Middle frontal gyrus (tissue), 1 donor: ENCODE measurements around the gene SNAPC4.

ENCODE experiments used
- DNase-seq: peaks from one replicate; pipeline ENCODE4 v3.0.0-alpha.2; 2015; ENCODE audit warnings: low spot score; ENCODE audit errors: extremely low spot score

SNAPC4 gene, protein sequence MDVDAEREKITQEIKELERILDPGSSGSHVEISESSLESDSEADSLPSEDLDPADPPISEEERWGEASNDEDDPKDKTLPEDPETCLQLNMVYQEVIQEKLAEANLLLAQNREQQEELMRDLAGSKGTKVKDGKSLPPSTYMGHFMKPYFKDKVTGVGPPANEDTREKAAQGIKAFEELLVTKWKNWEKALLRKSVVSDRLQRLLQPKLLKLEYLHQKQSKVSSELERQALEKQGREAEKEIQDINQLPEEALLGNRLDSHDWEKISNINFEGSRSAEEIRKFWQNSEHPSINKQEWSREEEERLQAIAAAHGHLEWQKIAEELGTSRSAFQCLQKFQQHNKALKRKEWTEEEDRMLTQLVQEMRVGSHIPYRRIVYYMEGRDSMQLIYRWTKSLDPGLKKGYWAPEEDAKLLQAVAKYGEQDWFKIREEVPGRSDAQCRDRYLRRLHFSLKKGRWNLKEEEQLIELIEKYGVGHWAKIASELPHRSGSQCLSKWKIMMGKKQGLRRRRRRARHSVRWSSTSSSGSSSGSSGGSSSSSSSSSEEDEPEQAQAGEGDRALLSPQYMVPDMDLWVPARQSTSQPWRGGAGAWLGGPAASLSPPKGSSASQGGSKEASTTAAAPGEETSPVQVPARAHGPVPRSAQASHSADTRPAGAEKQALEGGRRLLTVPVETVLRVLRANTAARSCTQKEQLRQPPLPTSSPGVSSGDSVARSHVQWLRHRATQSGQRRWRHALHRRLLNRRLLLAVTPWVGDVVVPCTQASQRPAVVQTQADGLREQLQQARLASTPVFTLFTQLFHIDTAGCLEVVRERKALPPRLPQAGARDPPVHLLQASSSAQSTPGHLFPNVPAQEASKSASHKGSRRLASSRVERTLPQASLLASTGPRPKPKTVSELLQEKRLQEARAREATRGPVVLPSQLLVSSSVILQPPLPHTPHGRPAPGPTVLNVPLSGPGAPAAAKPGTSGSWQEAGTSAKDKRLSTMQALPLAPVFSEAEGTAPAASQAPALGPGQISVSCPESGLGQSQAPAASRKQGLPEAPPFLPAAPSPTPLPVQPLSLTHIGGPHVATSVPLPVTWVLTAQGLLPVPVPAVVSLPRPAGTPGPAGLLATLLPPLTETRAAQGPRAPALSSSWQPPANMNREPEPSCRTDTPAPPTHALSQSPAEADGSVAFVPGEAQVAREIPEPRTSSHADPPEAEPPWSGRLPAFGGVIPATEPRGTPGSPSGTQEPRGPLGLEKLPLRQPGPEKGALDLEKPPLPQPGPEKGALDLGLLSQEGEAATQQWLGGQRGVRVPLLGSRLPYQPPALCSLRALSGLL (N-terminal part only)

GRCh38 chr9:136400038-136400834, at the start of gene SNAPC4:
Gene SNAPC4, minus strand, starts transcription at chr9:136400170. Its CDS starts 1,742 bp downstream, at chr9:136398428.
- peak; percentile 77 for DNase-seq

GRCh38 chr9:136448655-136449054, 48.7 kb upstream of the SNAPC4 start:
- DNase-seq, result no peak

GRCh38 chr9:136447173-136447778, 47.3 kb upstream of the SNAPC4 start:
- no peak for DNase-seq

DNA sequence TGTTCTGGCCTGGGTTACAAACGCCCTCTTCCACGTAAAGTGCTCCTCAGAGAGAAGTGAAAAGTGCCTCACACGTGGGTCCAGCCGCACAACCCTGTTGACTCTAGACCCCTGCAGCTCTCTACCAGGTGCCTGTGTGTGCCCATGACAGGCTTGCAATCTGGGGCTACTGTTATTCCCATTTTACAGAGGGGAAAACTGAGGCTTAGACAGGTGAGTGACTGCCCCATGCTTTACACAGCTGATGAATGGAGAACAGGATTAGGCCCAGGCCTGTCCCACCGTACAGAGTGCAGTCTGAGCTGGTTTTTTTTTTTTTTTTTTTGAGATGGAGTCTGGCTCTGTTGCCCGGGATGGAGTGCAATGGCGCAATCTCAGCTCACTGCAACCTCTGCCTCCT, 45.8 kb upstream of the SNAPC4 start:
- DNase-seq, result no peak

DNA sequence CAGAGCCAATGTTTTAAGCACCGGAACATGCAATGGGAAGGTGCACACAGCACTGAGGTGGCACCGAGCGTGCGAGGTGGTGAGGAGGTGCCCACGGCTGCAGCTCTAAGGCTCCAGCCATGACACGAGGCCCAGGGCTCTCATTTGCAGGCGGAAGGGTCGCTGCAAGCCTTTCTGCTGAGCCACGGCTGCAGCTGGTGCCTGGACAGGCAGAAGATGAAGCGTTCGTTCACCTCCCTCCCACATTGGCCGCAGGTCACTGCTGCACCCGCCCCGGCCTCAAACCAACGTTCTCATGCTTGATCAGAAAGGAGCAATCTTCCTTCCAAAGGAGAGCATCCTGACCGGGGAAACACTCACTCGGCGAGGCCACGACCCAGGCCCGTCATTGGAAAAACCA, 44.1 kb upstream of the SNAPC4 start:
- DNase-seq, result no peak

- DNase-seq, result no peak
Observed at GRCh38 chr9:136443687-136444086, 43.7 kb upstream of the SNAPC4 start.

DNA sequence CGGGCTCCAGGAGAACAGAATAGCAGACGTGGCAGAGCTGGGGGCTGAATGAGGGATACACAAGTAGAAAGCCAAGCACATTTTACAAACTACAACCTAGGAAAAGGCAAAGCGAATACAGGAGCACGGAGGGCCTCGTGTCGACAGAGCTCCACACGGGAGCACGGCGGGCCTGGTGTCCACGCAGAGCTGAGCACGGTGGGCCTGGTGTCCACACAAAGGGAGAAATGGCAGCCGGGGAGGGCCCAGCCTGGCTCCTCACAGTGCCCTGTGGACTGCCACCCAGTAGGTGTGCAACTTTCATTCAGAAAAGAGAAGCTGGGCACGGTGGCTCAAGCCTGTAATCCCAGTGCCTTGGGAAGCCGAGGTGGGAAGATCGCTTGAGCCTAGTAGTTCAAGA, 43.1 kb upstream of the SNAPC4 start:
- DNase-seq, result no peak

DNA sequence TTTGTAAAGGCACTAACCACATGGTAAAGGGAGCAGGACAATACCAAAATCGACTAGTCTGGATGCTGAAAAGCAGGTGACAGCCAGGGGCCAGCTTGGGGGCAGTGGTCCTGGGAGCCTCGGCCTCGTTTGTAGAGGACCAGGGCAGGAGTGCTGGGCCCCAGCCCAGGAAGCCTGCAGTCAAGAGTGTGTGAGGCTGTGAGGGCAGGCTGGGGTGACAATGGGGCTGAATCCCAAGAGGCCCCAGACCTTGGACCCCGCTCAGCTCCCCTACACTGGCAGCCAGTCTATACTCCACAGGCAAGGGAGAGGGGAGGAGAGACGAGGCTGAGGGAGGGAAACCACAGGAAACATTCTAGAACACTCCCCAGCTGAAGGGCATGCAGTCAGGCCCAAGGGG, 42.3 kb upstream of the SNAPC4 start:
- DNase-seq, result no peak

GRCh38 chr9:136441681-136442245, 41.8 kb upstream of the SNAPC4 start:
- no peak for DNase-seq

DNA sequence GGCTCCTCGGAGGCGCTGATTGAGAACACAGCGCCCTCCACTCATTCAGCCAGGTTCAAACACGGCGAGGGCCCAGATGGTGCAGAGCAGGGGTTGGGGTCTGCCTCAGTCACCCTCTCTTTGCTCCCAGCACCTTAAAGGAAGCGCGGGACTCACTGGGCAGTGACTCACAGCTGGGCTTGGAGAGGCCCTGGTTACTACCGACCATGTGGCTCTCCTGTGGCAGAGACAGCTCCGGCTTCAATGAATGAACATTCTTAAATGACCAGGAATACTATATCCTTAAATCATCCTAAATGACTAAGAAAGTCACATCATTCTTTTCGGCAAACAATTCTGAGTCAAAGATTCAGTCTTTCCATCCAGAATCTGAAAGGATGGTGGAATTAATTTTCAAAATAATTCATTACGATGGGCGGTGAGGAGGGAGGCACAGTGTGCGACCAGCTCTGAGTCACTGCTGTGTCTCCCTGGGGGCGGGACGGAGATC, 41.3 kb upstream of the SNAPC4 start:
- DNase-seq, result no peak

DNA sequence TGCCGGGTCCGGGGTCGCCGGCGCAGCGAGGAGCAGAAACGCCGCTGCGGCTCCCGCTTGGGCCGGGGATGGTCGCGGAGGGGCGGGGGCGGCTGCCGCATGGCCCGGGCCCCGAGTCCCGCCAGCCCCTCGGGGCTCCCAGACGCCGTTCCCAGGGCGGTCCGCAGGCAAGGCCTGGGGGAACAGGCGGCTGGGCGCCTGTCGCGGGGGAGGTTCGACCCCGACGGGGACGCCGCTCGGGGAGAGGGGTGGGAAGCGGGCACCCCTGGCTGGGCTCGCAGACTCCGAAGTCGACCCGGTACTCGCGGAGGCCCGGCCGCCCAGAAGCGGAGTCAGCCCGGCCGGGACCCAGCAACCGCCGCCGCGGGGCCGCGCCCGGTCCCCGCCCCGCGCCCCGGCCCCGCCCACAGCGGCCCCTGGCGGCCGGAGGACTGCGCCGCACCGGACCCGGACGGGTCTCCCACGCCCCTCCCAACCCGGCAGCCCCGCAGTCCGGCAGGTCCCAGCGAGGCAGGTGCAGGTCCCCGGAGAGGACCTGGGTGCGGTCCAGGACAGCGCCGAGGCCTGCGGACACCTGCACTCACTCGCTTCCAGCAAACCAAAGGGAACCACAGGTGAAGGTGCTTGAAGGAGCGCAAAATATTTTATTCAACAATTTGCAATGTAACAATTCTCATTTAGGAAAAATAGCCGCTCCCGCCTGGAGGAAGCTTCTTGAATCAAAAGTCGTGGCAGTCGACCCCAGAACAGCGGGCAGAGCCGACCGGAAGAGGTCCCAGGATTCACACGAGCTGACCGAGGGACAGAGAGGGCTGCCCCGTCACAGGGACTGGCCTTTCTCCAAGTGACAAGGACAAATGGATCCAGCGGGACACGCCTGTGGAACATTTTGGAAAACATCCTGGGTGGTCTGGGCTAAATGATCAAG, 39.8 kb upstream of the SNAPC4 start, which contains the start of gene INPP5E:
TSS of gene INPP5E (minus strand) at position 365 of the 928 bp plus-strand sequence. CDS start 426 bp downstream, outside the sequence.
- DNase-seq, result no peak

- no peak for DNase-seq
Observed at GRCh38 chr9:136438548-136439480, 38.8 kb upstream of the SNAPC4 start.

DNA sequence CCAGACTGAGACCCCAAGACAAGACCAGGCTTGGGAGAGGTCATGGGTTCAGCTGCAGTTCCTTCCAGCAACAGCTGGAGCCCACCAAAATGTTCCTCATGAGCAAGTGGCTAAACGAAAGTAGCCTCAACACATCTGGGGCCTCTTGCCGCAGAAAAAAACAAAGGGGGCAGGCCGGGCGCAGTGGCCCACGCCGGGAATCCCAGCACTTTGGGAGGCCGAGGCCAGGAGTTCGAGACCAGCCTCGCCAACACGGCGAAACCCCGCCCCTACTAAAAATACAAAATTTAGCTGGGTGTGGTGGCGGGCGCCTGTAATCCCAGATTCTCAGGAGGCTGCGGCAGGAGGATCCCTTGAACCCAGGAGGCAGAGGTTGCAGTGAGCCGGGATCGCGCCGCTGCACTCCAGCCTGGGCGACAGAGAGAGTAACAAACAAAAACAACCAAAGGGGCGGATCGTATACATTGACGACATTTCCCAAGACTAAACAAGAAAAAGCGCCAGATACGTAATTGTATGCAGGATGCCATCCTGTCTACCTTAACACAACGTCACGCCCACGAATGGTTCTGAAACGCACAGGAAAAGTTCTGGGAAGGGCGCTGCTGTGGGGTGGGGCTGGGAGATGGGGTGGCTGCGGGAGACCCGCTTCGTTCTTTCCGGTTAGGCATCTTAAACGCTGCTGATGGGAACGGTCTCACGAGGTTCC, 38.0 kb upstream of the SNAPC4 start:
- DNase-seq, result no peak

DNA sequence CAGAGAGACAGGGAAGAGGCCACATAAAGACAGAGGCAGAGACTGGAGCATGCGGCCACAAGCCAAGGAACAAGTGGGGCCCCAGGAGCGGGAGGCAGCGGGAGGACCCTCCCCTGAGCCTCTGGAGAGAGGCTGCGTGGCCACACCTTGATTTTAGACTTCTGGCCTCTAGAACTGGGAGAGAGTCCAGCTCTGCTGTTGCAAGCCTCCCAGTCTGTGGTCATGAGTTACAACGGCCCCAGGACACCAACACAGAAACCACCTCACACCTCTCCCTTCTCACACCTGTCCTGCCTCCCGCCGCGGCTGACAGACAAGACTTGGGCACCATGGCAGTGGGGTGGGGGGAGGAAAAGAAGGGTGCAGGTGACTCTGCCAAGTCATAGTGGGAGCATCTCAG, 37.5 kb upstream of the SNAPC4 start:
- DNase-seq, result no peak

DNA sequence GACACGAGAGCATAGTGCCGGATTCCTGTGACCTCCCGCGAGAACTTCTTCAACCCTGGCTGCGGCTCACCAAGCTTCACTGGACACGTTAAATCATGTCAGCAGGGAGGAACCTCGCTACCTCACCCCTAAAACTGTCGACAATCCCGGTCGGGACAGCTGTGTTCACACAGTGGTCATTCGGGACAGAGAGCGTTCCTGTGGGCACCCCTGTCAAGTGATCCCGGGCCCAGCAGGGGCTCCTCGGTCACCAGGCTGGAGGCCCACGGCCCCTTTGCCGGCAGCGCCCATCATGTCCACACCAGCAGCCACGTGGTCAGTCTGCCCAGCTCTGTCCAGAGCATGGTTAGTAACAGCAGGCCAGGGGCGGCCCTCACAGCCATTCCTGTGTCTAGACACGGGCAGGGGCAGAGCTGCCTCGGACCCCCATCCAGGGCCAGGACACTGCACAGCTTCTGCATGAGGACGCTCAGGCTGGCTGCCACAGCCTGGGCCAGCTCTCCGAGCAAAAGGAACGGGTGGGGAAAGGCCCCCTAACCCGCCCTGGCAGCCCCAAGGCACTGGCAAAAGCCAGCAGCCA, 36.2 kb upstream of the SNAPC4 start:
- DNase-seq, result no peak

DNA sequence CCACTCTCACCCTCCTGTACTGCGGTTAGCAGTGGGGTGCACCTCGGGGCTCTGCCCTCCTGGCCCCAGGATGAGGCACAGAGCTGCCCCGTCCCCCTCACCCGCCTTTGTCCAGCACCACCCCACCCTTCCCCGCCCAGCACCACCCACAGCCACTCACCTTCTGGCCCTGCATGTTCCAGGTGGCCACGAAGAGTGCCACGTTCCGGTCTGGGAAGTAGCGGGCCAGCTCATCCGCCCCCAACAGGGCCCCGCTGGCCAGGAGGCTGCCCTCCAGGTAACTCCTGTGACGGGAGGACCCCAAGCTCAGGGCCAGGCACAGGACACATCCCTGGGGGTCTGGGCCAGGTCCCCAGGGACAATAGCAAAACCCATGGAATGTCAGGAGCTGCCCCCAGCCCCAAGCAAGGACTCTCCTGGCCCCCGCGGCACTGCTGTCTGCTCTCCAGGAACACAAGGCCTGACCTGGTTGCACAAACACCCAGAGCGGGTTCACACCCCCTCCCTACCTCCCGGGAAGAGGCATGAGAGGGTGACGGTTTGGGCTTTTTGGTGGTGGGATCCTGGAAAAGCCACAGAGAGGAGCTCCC, 34.7 kb upstream of the SNAPC4 start:
- no peak for DNase-seq
